Activated CD8-positive, alpha-beta memory T cell treated with anti-CD3 and anti-CD28 coated beads, Interleukin-2, amount 10 ng/mL, durations not matched to agents 7 days and 5 days (primary cell): ENCODE data around the gene COL4A5. TPM values are rescaled to one million over a fixed set of nuclear protein-coding genes. Genes with fewer than 3 reads are reported as not detected.

ENCODE experiments used
- ATAC-seq: fragments of 150-1000 bp; cut with Tn5 transposase; one replicate; pipeline ENCODE4 v1.10.0; 2021; ENCODE audit warnings: moderate library complexity
- CTCF ChIA-PET: fragments of 350-600 bp; sonication (Branson Sonifier 250); formaldehyde crosslinking; loops from one replicate; lab custom pipeline; 2021; ENCODE audit warnings: antibody characterized with exemption; lab: Charles Lee
- DNase-seq: peaks from one replicate; pipeline ENCODE4 v3.0.0-alpha.2; 2020
- H3K27ac Mint-ChIP-seq: one replicate; pipeline ENCODE4 v1.8.0; 2021; ENCODE audit warnings: mild to moderate bottlenecking, mixed read lengths
- H3K27me3 Mint-ChIP-seq: one replicate; pipeline ENCODE4 v1.8.0; 2021; ENCODE audit warnings: mixed read lengths
- H3K36me3 Mint-ChIP-seq: one replicate; pipeline ENCODE4 v1.8.0; 2021; ENCODE audit warnings: mild to moderate bottlenecking, mixed read lengths
- H3K4me1 Mint-ChIP-seq: one replicate; pipeline ENCODE4 v1.8.0; 2021; ENCODE audit warnings: mixed read lengths
- H3K4me3 Mint-ChIP-seq: one replicate; pipeline ENCODE4 v1.8.0; 2021; ENCODE audit warnings: mild to moderate bottlenecking, moderate library complexity, mixed read lengths
- H3K9me3 Mint-ChIP-seq: one replicate; pipeline ENCODE4 v1.8.0; 2022; ENCODE audit warnings: low read depth, mixed read lengths
- total RNA-seq, 2 experiments: library from RNA; stranded (reverse); gene quantifications; one replicate each; pipeline ENCODE4 v1.2.3, GENCODE V29; 2021

COL4A5 gene
- total RNA-seq, 2 experiments from 2014 or later = not detected

DNA sequence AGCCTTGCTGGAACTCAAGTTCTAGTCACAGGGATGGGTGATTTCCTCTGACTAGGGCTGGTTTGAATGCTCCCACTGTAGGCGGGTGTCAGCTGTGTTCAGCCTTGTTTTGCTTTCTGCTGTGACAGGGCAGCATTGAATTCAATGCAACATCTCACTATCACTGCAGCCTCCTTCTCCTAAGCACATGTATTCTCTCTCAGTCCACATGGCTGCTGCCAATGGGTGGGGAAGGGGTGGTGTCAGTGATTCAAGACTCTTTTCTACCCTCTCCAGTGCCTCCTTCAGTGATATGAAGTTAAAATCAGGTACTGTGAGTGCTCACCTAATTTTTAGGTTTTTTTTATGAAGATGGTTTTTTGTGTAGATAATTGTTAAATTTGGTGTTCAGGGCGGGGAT is 46.3 kb downstream of the COL4A5 start:
- no peaks in the 10 kb centered on the region for H3K9me3 Mint-ChIP-seq
- no peaks in the 10 kb centered on the region for H3K4me1 Mint-ChIP-seq
- no peak overlapping the region for H3K27ac Mint-ChIP-seq
- no peak overlapping the region for H3K4me3 Mint-ChIP-seq
- DNase-seq (no peak), ATAC-seq (no peak)
- CTCF ChIA-PET = no interaction called here
- H3K27me3 Mint-ChIP-seq = no peaks in the 10 kb centered on the region
- no peaks in the 10 kb centered on the region for H3K36me3 Mint-ChIP-seq

DNA sequence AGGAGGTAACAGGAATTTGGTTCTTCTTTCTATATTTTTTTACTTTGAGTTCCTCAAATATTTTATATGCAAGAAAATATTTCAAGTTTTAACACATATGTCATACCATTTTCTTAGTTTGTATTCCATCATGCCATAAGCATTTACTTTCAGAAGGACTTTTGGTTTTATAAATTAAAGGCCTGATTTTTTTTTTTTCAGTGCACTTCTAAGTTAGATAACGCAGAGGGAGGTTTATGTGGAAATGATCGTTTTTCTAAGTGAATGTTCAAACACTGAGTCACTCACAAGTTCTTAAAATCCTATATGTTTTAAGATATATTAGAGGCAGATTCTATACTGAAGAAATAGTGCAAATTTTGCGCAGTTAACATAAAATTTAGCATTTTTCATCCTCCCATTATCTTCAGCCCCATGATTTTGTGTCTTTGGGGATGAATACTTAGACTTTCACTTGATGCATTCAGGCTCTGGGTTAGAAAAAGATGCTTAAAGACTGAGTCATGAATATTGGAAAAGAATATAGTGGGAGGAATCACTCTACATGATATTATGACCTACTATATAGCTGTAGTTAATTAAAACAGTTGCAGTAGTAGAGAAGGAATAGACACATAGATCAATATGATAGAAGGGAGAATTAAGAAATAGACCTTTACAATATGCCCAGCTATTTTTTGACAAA is 54.9 kb downstream of the COL4A5 start:
- Mint-ChIP-seq H3K4me3 (no peak overlapping the region), H3K9me3 (no peaks in the 10 kb centered on the region), H3K4me1 (no peaks in the 10 kb centered on the region), H3K27ac (no peak overlapping the region), H3K27me3 (no peaks in the 10 kb centered on the region), H3K36me3 (no peaks in the 10 kb centered on the region)
- CTCF ChIA-PET = no interaction called here
- no peak for ATAC-seq
- no peak for DNase-seq

DNA sequence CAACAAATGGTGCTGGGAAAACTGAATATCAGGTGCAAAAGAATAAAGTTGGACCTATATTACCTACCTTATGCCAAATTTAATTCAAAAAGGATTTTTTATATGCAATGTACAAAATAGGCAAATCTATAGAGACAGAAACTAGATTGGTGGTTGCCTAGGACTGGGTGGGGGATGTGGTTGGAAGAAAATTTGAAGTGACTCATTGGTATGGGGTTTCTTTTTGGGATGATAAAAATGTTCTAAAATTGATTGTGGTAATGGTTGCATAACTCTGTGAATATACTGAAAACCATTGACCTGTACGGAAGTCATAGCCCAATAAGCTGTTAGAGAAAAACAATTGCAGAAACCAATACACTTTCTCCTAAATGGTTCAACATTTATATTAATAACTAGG is 72.1 kb downstream of the COL4A5 start:
- no peak overlapping the region for H3K27ac Mint-ChIP-seq
- DNase-seq (no peak), ATAC-seq (no peak)
- no peaks in the 10 kb centered on the region for H3K4me1 Mint-ChIP-seq
- H3K27me3 Mint-ChIP-seq = no peaks in the 10 kb centered on the region
- CTCF ChIA-PET = no interaction called here
- H3K36me3 Mint-ChIP-seq = no peaks in the 10 kb centered on the region
- no peak overlapping the region for H3K4me3 Mint-ChIP-seq
- H3K9me3 Mint-ChIP-seq = no peaks in the 10 kb centered on the region

DNA sequence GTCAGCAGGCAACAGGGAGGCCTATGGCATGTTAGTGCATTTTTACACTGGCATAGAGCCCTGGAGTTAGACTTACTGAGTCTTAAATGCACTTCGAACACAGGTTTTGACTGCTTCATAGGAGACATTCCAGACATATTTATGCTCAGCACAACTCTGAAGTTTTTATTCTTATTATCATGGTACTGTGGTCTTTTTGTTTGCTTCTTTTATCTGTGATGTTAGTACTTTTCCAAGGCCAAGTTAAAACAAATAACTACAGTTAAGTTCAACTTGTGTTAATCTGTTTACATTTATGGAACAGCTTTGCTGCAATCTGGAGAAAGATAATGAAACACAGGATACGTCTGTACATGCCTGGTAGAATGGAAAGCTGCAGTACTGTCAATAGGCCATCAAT is 76.5 kb downstream of the COL4A5 start:
- no peaks in the 10 kb centered on the region for H3K4me1 Mint-ChIP-seq
- H3K36me3 Mint-ChIP-seq = no peaks in the 10 kb centered on the region
- ATAC-seq (no peak), DNase-seq (no peak)
- CTCF ChIA-PET = no interaction called here
- H3K27ac Mint-ChIP-seq = no peak overlapping the region
- H3K9me3 Mint-ChIP-seq = no peaks in the 10 kb centered on the region
- no peak overlapping the region for H3K4me3 Mint-ChIP-seq
- no peaks in the 10 kb centered on the region for H3K27me3 Mint-ChIP-seq

DNA sequence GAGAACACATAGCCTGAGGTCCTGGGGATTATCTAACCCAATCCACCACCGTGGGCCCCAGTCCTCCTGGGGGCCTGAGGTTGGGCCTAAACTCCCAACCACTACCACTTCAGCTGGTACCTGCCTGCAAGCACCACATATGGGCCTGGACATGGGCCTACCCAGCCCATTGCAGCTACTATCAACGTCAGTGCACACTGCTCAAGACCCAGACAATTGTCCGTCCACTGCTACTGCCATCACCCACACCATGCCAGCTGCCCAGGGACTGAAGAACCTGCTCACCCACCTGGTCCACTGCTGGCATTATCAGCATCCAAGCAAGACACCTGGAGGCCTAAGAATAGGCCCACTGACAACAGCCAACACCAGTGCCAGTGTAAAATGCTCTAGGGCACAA is 88.1 kb downstream of the COL4A5 start:
- CTCF ChIA-PET = no interaction called here
- DNase-seq (no peak), ATAC-seq (no peak)
- H3K4me3 Mint-ChIP-seq = no peak overlapping the region
- H3K9me3 Mint-ChIP-seq = no peaks in the 10 kb centered on the region
- H3K36me3 Mint-ChIP-seq = no peaks in the 10 kb centered on the region
- no peaks in the 10 kb centered on the region for H3K4me1 Mint-ChIP-seq
- H3K27me3 Mint-ChIP-seq = no peaks in the 10 kb centered on the region
- no peak overlapping the region for H3K27ac Mint-ChIP-seq

DNA sequence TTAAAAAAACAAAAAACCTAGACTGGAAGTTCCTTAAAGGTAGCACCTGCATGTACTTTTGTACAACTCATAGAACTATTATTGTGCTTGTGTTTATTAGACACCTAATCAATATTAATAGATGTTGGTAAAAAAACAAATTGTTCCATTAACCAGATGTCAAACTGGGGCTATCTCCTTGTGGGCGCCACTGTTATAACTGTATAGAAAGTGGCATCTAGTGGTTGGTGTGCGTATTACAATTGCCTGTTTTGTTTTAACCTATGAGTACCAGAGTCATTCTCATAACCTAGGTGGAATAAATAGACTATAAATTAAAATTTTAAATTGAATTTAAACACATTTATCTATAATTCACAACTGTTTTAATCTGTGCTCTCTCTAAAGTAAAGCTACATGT is 97.4 kb downstream of the COL4A5 start:
- ATAC-seq = no peak
- Mint-ChIP-seq H3K36me3 (no peaks in the 10 kb centered on the region), H3K9me3 (no peaks in the 10 kb centered on the region), H3K4me1 (no peaks in the 10 kb centered on the region), H3K4me3 (no peak overlapping the region), H3K27me3 (no peaks in the 10 kb centered on the region), H3K27ac (no peak overlapping the region)
- DNase-seq = no peak
- CTCF ChIA-PET = no interaction called here

DNA sequence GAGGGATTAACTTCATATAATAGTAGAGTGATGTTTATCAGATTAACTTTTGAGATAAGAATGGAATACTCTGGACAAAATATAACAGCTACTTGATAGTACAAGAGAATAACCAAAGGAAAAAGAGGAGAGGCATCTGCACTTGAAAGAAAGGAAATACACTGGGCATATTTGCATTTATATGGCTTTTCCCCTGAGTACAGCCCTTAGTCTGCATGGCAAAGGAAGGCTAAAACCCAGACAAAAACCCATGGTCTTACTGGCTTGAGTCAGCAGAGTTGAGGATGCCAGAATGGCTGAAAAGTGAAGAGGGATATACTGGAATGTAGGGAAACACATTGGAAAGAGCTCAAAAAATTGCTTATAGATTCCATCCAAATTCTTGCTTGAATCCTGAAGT is 101.6 kb downstream of the COL4A5 start:
- H3K4me1 Mint-ChIP-seq = no peaks in the 10 kb centered on the region
- no peaks in the 10 kb centered on the region for H3K36me3 Mint-ChIP-seq
- ATAC-seq (no peak), DNase-seq (no peak)
- H3K4me3 Mint-ChIP-seq = no peak overlapping the region
- H3K27ac Mint-ChIP-seq = no peak overlapping the region
- no peaks in the 10 kb centered on the region for H3K27me3 Mint-ChIP-seq
- H3K9me3 Mint-ChIP-seq = no peaks in the 10 kb centered on the region
- CTCF ChIA-PET = no interaction called here

DNA sequence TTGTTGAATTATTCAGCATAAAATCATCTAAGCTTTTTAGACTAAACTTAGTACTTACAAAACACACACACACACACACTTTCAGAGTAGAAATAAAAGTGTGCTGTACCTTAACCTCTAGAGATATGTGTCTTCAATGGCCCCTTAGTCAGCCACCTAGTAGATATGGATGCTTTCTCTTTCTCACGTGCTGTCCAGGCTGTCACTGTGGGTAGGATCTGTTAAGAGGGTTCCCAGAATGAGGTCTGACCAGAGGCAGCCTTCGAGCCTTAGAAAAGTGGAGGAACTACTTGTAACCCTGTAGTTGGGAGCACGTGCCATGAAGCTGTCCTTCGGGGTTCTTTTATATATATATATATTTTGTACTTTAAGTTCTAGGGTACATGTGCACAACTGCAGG is 117.9 kb downstream of the COL4A5 start:
- CTCF ChIA-PET = no interaction called here
- DNase-seq (no peak), ATAC-seq (no peak)
- Mint-ChIP-seq H3K36me3 (no peaks in the 10 kb centered on the region), H3K4me3 (no peak overlapping the region), H3K27ac (no peak overlapping the region), H3K4me1 (no peaks in the 10 kb centered on the region), H3K9me3 (no peaks in the 10 kb centered on the region), H3K27me3 (no peaks in the 10 kb centered on the region)

DNA sequence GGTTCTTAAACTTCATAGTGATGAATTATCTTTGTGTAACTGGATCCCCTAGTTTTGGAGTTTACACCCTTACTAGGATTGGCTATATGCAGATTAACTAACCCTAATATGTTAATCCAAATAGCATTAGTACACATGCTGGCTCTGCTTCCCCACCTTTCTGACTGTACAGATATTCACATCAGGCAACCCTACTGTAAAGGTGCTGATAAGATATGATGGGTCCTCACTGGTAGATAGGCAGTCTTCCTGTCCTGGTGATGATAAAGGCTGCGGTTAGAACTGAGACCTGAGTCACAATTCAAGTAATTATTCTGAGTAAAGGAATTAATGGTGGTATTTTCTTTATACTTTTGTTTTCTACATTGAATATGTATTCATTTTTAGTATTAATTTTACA is 118.6 kb downstream of the COL4A5 start:
- CTCF ChIA-PET = no interaction called here
- no peaks in the 10 kb centered on the region for H3K36me3 Mint-ChIP-seq
- no peaks in the 10 kb centered on the region for H3K27me3 Mint-ChIP-seq
- DNase-seq (no peak), ATAC-seq (no peak)
- no peaks in the 10 kb centered on the region for H3K4me1 Mint-ChIP-seq
- H3K9me3 Mint-ChIP-seq = no peaks in the 10 kb centered on the region
- no peak overlapping the region for H3K4me3 Mint-ChIP-seq
- no peak overlapping the region for H3K27ac Mint-ChIP-seq

DNA sequence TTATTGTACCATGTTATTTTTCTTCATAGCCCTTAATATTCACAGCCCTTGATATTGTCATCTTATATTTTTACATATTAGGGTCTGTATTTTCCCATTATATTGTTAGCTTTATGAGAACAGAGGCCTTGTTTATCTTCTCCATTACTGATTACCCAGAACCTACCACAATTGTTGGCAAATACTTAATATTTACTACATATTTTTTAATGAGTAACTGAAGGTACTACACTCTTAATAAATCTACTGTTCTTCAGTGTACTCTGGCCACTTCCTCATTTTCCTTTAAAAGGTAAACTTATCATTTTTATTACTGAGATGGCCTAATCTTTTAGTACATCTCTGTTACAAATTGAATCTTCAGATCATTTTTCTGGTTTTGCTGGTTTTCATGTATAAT is 133.5 kb downstream of the COL4A5 start:
- DNase-seq = no peak
- Mint-ChIP-seq H3K4me1 (no peaks in the 10 kb centered on the region), H3K4me3 (no peak overlapping the region), H3K27me3 (no peaks in the 10 kb centered on the region), H3K27ac (no peak overlapping the region), H3K36me3 (no peaks in the 10 kb centered on the region), H3K9me3 (no peaks in the 10 kb centered on the region)
- ATAC-seq = no peak
- CTCF ChIA-PET = no interaction called here

DNA sequence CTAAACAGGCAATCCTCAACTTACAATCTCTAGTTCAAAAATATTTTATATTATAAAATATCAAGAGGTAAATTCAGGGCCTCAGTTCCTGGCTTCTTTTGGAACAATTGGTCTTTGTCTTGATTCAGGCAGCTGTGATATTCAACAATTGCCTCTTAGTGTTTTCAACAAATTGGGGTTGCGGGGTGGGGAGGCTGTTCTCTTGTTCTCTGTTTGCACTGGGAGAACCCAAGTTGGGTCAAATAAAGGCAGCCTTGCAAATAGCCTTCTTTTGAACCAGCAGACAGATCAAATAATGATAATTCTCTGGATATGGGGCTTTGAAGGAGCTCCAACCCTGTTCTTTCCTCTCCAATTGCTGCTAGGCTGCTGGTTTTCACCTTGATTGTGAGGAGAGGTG is 142.5 kb downstream of the COL4A5 start:
- no peak overlapping the region for H3K27ac Mint-ChIP-seq
- no peak for DNase-seq
- CTCF ChIA-PET = no interaction called here
- H3K4me1 Mint-ChIP-seq = no peaks in the 10 kb centered on the region
- H3K9me3 Mint-ChIP-seq = no peaks in the 10 kb centered on the region
- no peak overlapping the region for H3K4me3 Mint-ChIP-seq
- no peaks in the 10 kb centered on the region for H3K36me3 Mint-ChIP-seq
- no peak for ATAC-seq
- no peaks in the 10 kb centered on the region for H3K27me3 Mint-ChIP-seq

DNA sequence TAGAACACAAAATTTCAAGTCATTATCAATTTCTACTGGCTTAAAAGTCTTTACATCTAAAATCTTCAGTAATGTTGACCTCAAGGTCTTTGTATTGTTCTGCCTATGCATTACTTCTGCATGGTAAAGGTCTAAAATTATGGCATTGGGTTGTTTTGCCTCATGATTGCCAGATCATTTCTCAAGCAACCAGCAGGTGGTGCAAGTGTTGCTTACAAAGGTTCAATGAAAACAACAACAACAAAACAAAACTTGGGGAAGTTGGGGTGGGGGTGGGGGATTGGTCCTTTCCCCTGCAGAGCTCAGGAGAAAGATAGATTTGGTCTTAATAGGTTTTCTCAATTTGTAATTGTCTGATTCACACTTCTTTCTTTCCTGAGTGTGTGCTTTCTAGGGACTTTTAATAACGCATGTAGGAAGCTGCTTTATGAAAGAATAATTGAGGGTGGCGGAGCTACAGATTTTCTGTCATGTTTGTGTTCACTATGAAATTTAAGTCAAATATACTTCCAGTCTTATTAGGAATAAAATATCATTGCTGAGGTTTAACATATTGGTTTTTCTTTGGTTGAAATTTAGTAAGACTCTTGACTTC is 145.1 kb downstream of the COL4A5 start:
- no peak for ATAC-seq
- Mint-ChIP-seq H3K4me1 (no peaks in the 10 kb centered on the region), H3K4me3 (no peak overlapping the region), H3K27me3 (no peaks in the 10 kb centered on the region), H3K36me3 (no peaks in the 10 kb centered on the region), H3K27ac (no peak overlapping the region), H3K9me3 (no peaks in the 10 kb centered on the region)
- DNase-seq = no peak
- CTCF ChIA-PET = no interaction called here

DNA sequence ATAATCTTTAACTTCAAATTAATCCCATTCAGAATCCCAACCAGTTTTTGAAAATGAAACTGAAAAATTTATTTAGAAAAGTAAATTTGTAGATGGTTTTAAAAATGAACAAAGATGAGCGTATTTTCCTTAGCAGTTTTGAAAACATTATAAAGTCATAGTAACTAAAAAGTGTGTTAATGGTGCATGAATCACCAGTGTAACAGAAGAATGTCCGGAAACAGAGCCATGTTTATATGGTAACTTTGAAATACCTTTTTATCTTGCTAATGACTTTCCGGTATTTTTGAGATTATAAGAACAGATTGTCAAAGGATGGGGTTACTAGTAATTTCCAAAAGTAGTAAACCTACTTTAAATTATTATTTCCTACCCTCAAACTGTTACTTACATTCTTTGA is 150.9 kb downstream of the COL4A5 start:
- CTCF ChIA-PET = no interaction called here
- no peak overlapping the region for H3K4me3 Mint-ChIP-seq
- no peak for ATAC-seq
- H3K27ac Mint-ChIP-seq = no peak overlapping the region
- DNase-seq = no peak
- H3K27me3 Mint-ChIP-seq = no peaks in the 10 kb centered on the region
- H3K4me1 Mint-ChIP-seq = no peaks in the 10 kb centered on the region
- H3K36me3 Mint-ChIP-seq = no peaks in the 10 kb centered on the region
- no peaks in the 10 kb centered on the region for H3K9me3 Mint-ChIP-seq

DNA sequence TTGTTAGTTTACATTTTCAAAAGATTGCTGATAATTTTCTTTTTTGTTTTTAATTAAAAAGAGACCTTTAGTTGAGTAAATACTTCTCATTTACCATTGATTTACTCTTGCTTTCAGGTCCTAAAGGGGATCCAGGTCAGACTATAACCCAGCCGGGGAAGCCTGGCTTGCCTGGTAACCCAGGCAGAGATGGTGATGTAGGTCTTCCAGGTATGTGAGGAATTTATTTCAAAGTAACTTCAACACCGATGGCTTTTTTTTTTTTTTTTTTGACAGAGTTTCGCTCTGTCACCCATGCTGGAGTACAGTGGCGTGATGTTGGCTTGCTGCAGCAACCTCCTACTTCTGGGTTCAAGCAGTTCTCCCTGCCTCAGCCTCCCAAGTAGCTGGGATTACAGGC is 161.6 kb downstream of the COL4A5 start:
- H3K9me3 Mint-ChIP-seq = no peaks in the 10 kb centered on the region
- H3K27ac Mint-ChIP-seq = no peak overlapping the region
- no peaks in the 10 kb centered on the region for H3K27me3 Mint-ChIP-seq
- no peaks in the 10 kb centered on the region for H3K4me1 Mint-ChIP-seq
- CTCF ChIA-PET = no interaction called here
- no peaks in the 10 kb centered on the region for H3K36me3 Mint-ChIP-seq
- DNase-seq = no peak
- H3K4me3 Mint-ChIP-seq = no peak overlapping the region
- no peak for ATAC-seq

DNA sequence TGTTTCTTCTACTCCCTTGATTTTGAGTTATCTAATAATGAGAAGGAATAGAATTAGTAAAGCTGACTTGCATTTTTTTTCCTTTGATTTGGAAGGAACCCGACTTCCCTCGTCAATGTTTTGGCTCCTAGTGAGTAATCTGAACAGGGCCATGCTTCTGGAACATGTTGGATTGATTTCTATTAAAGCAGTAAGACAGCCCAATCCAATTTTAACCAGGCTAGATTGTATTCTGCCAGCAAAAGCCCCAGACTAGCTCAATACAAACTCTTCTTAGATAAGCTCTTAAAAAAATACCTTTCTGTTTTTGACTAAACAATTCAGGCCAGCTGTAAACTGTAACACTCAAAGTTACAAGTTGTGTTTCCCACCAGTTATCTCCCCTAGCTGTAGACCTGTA is 170.5 kb downstream of the COL4A5 start:
- no peak overlapping the region for H3K27ac Mint-ChIP-seq
- no peaks in the 10 kb centered on the region for H3K9me3 Mint-ChIP-seq
- no peaks in the 10 kb centered on the region for H3K27me3 Mint-ChIP-seq
- no peaks in the 10 kb centered on the region for H3K4me1 Mint-ChIP-seq
- CTCF ChIA-PET = no interaction called here
- ATAC-seq (no peak), DNase-seq (no peak)
- H3K36me3 Mint-ChIP-seq = no peaks in the 10 kb centered on the region
- H3K4me3 Mint-ChIP-seq = no peak overlapping the region
